Endothelial cell of umbilical vein (primary cell): ENCODE results near the gene CH25H.

Experiments used
- CTCF ChIP-seq, 2 donors: IDR thresholded peaks; 1 replicate in 1 of 2; 2 replicates in 1 of 2; pipeline ENCODE4 v1.5.1; 2011; ENCODE audit warnings: low read length in 2 of 2, mild to moderate bottlenecking in 2 of 2, moderate library complexity in 2 of 2, control low read depth in 1 of 2, inconsistent platforms in 1 of 2, low read depth in 1 of 2; ENCODE audit not compliant: insufficient read depth in 1 of 2; ENCODE audit errors: extremely low read depth in 1 of 2
- EZH2 ChIP-seq: IDR thresholded peaks from 2 replicates; pipeline ENCODE4 v1.6.1; 2012; ENCODE audit warnings: borderline replicate concordance, low read depth, mild to moderate bottlenecking, moderate library complexity, low read length, inconsistent platforms; ENCODE audit not compliant: severe bottlenecking
- FOS ChIP-seq: IDR thresholded peaks from 2 replicates; pipeline ENCODE4 v1.6.1; 2011; ENCODE audit warnings: mild to moderate bottlenecking, low read length, moderate library complexity, borderline replicate concordance; ENCODE audit not compliant: insufficient read depth
- GATA2 ChIP-seq: IDR thresholded peaks from 2 replicates; pipeline ENCODE4 v1.7.0; 2011; ENCODE audit warnings: low read depth, mild to moderate bottlenecking, moderate library complexity, mixed read lengths, low read length; ENCODE audit not compliant: insufficient read length, insufficient read depth
- JUN ChIP-seq: IDR thresholded peaks from 2 replicates; pipeline ENCODE4 v1.6.1; 2011; ENCODE audit warnings: borderline replicate concordance, low read depth; ENCODE audit not compliant: insufficient read length, insufficient read depth
- MAX ChIP-seq: IDR thresholded peaks from 2 replicates; pipeline ENCODE4 v1.6.1; 2011; ENCODE audit not compliant: insufficient read depth, insufficient read length
- MYC ChIP-seq: IDR thresholded peaks from one replicate; pipeline ENCODE4 v1.6.1; 2011; ENCODE audit warnings: mild to moderate bottlenecking, low read depth, low read length
- POLR2A ChIP-seq: IDR thresholded peaks from 2 replicates; pipeline ENCODE4 v1.6.1; 2012; ENCODE audit warnings: low read depth, mild to moderate bottlenecking, control low read depth, low read length
- POLR2AphosphoS5 ChIP-seq: IDR thresholded peaks from 2 replicates; pipeline ENCODE4 v1.6.1; 2012; ENCODE audit warnings: low read depth, mild to moderate bottlenecking, control low read depth, low read length, moderate library complexity; ENCODE audit not compliant: insufficient read depth

GRCh38 chr10:89245802-89246201, 38.7 kb upstream of the CH25H start:
- TF ChIP-seq CTCF (IDR thresholded peaks at IDR 0.05; ENCODE audit: extremely low read depth in 1 of 2, insufficient read depth in 1 of 2, low read depth in 1 of 2, low read length in 2 of 2) (no peak), POLR2A (no peak), MAX (no peak), GATA2 (no peak), POLR2AphosphoS5 (no peak), JUN (no peak), EZH2 (no peak), FOS (no peak), MYC (no peak)
